ENCODE data around the gene ASTN2.

DNA sequence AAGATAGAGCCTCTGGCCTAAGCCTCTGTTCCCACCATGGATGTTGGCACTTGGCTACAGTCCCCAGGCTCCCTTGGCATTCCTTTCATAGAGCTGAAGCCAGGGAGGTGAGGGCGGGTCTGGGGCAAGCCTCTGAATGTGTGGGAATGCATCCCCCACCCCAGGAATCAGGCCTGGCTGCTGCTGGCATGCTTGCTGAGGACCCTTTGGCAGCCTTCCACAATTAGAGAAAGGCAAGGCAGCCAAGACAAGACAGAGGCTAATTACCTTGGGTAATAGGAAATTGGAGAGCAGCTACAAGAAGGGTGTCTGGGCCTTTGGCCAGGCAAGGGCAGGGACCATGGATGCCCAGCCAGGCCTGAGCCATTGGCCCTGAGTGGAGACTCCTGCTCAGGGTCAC is 932.1 kb downstream of the ASTN2 start:
- no peak for TF ChIP-seq POLR2A (IDR thresholded peaks at IDR 0.05; ENCODE audit: low read length)
- TF ChIP-seq GATA1 (IDR thresholded peaks at IDR 0.05; ENCODE audit: low read depth, low read length): no peak

Measured in erythroblast (primary cell).